GM21367 (cell line): Measurements from ENCODE around the gene SLC35B3.
"Not testable (repeated sequence)": the region's sequence is repeated elsewhere in the genome, so short reads cannot be mapped to it uniquely, and the experiment has no call there.

Experiments
- ATAC-seq: cut with Tn5 transposase; IDR thresholded peaks from one replicate; pipeline ENCODE4 v1.9.1; 2021; ENCODE audit not compliant: unreplicated experiment

Gene SLC35B3

GRCh38 chr6:8415280-8415679 lies 20.1 kb downstream of the SLC35B3 start:
- ATAC-seq = no peak

- no peak for ATAC-seq
Measured at GRCh38 chr6:8414844-8415243, 20.5 kb downstream of the SLC35B3 start.

DNA sequence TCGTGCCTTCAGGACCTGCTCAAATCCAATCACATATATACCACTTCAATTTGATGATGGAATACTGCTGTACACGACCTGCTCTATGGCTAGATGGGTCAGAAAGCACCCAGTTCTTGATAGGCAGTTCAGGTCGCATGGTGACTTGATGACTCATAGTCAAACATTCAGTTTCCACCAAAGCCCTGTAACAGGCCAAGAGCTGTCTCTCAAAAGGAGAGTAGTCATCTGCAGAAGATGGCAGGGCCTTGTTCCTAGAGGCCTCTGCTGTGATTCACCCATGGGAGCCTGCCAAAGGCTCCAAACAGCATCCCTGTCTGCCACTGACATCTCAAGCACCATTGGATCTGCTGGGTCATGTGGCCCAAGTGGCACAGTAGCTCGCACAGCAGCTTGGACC lies 29.4 kb downstream of the SLC35B3 start:
- not testable (repeated sequence) for ATAC-seq

DNA sequence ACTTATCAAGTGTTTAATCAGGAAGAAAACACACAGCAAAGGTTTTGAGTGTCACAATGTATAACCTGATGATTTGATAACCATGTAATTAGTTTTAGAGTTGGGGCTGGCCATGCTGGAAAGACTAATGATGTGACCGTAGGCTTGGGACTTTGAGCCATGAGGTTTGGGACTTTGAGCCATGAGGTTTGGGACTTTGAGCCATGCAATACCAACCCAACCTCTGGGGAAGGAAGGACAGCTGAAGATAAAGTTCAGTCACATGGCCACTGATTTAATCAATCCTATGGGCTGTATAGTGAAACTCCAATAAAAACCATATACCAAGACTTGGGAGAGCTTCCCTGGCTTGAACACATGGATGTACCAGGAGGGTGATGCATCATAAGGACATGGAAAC lies 32.8 kb downstream of the SLC35B3 start:
- no peak for ATAC-seq

- ATAC-seq = no peak
Measured at GRCh38 chr6:8400663-8401062, 34.7 kb downstream of the SLC35B3 start.

GRCh38 chr6:8392569-8392968 lies 42.8 kb downstream of the SLC35B3 start:
- no peak for ATAC-seq

DNA sequence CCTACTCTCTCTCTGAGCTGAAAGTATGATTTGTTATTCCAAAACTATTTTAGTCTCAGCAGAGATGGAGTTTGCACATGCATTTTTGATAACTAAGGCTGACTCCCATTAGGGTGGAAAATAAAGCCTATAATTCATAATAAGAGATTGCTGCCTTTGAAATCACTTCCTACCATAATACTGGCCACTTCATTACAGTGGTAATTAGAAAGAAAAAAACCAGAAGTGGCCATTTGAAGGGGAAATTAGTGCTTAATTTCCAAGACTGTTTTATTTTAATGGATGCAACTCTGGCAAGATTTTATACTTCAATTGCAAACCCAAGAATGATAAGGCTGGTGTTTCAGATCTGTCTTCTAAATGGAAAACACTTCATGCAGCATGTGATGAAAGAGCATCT lies 43.4 kb downstream of the SLC35B3 start:
- no peak for ATAC-seq

GRCh38 chr6:8389036-8389818 lies 46.1 kb downstream of the SLC35B3 start:
- no peak for ATAC-seq

DNA sequence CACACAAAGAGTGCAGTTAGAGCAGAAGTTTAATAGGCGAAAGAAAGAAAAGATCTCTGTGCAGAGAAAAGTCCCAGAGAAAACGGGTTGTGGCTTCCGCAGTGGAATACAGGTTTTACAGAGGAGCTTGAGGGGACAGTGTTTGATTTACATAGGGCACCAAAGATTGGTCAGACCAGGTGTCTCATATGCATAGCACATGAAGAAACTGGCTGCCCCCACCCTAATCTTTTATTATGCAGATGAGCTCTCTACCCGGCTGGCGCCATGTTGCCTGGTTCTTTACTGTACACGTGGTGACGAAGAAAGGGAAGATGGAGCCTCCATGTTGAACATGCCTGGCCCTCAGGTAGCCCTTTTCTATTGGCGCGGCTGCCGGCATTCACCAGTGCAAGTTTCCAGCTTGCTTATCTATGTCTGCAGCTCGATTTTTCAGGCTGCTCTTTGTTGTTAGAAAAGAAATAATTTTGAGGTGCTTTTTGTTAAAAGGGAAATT lies 47.4 kb downstream of the SLC35B3 start:
- no peak for ATAC-seq

GRCh38 chr6:8383584-8383983 lies 51.8 kb downstream of the SLC35B3 start:
- ATAC-seq = no peak

GRCh38 chr6:8382434-8382833 lies 52.9 kb downstream of the SLC35B3 start:
- no peak for ATAC-seq

DNA sequence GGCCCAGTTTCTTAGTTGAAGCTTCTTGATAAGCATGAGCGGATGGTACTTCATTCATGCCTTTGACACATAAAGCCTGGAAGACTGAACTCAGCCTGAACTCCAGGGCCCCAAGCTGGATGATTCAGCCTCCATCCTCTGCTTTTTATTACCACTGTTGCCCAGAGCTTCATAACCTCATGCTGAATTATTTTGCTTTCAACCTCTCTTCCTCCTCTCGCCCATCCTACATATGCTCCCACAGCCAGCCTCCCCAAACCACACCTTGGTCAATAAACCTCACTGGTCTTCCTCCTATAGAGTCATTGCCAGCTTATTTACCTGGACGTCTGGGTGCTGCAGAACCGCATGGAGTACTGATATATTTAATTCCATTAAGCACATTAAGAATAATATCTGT lies 59.4 kb downstream of the SLC35B3 start:
- no peak for ATAC-seq
